SIG-M5 (cell line): ENCODE measurements around the gene GABARAPL1.
"Not testable (repeated sequence)": the region's sequence is repeated elsewhere in the genome, so short reads cannot be mapped to it uniquely, and the experiment has no call there.

Experiments
- DNase-seq: peaks from one replicate; lab custom pipeline; 2025; lab: John Stamatoyannopoulos, UW

The GABARAPL1 gene

GRCh38 chr12:10204495-10204894, 8.2 kb upstream of the GABARAPL1 start:
- not testable (repeated sequence) for DNase-seq

- no peak for DNase-seq
Measured at GRCh38 chr12:10205220-10205807, 7.4 kb upstream of the GABARAPL1 start.

GRCh38 chr12:10207136-10207535, 5.5 kb upstream of the GABARAPL1 start:
- no peak for DNase-seq

GRCh38 chr12:10210225-10210624, 2.5 kb upstream of the GABARAPL1 start:
- DNase-seq, result no peak

- DNase-seq, result no peak
Measured at GRCh38 chr12:10211101-10211939, 1.4 kb upstream of the GABARAPL1 start.

GRCh38 chr12:10211940-10212738, 538 bp upstream of the GABARAPL1 start:
- peak; percentile 63 for DNase-seq

- DNase-seq, result peak; percentile 90
Measured at GRCh38 chr12:10213168-10214135, 775 bp downstream of the GABARAPL1 start.

- DNase-seq, result no peak
Measured at GRCh38 chr12:10214136-10214894, 1.6 kb downstream of the GABARAPL1 start.

- no peak for DNase-seq
Measured at GRCh38 chr12:10214895-10215267, 2.2 kb downstream of the GABARAPL1 start.

- no peak for DNase-seq
Measured at GRCh38 chr12:10215436-10215835, 2.8 kb downstream of the GABARAPL1 start.

GRCh38 chr12:10215946-10216345, 3.3 kb downstream of the GABARAPL1 start:
- DNase-seq, result not testable (repeated sequence)

GRCh38 chr12:10218021-10218420, 5.3 kb downstream of the GABARAPL1 start:
- DNase-seq, result no peak

GRCh38 chr12:10220398-10221077, 7.9 kb downstream of the GABARAPL1 start:
- DNase-seq, result no peak

- DNase-seq, result no peak
Measured at GRCh38 chr12:10221846-10222245, 9.2 kb downstream of the GABARAPL1 start.

- no peak for DNase-seq
Measured at GRCh38 chr12:10223208-10223607, 10.5 kb downstream of the GABARAPL1 start.

GRCh38 chr12:10225426-10225825, 12.7 kb downstream of the GABARAPL1 start:
- DNase-seq, result not testable (repeated sequence)

GRCh38 chr12:10226086-10226485, 13.4 kb downstream of the GABARAPL1 start:
- no peak for DNase-seq

- DNase-seq, result no peak
Measured at GRCh38 chr12:10226731-10227130, 14.1 kb downstream of the GABARAPL1 start.

GRCh38 chr12:10227648-10228047, 15.0 kb downstream of the GABARAPL1 start:
- no peak for DNase-seq

GRCh38 chr12:10234562-10234961, 21.9 kb downstream of the GABARAPL1 start:
- DNase-seq, result no peak
